DND-41 (cell line): ENCODE data around the gene RAB11FIP3.

Experiments used
- ATAC-seq: fragments of 200-7000 bp; cut with Tn5 transposase; 3 replicates; pipeline ENCODE4 v1.9.1; 2021; ENCODE audit warnings: low read depth; ENCODE audit not compliant: insufficient read depth
- DNase-seq: peaks from one replicate; pipeline ENCODE4 v3.0.0-alpha.2; 2020
- H2AFZ ChIP-seq: 2 replicates; pipeline ENCODE4 v1.6.0; 2012; ENCODE audit warnings: low read depth, low read length
- H3K27ac ChIP-seq: 2 replicates; pipeline ENCODE4 v1.5.1; 2012; ENCODE audit warnings: low read length, inconsistent platforms
- H3K27me3 ChIP-seq: fragments of 200-600 bp; sonication (generic); 2 replicates; pipeline ENCODE4 v1.6.0; 2012; ENCODE audit warnings: low read length, mild to moderate bottlenecking, inconsistent platforms; ENCODE audit not compliant: insufficient read depth, poor library complexity
- H3K36me3 ChIP-seq: 2 replicates; pipeline ENCODE4 v1.5.1; 2012; ENCODE audit warnings: low read length, inconsistent platforms; ENCODE audit not compliant: insufficient read depth
- H3K4me1 ChIP-seq: 2 replicates; pipeline ENCODE4 v1.5.1; 2012; ENCODE audit warnings: mild to moderate bottlenecking, low read length; ENCODE audit not compliant: insufficient read depth
- H3K4me2 ChIP-seq: 2 replicates; pipeline ENCODE4 v1.6.0; 2012; ENCODE audit warnings: mild to moderate bottlenecking, moderate library complexity, low read length, inconsistent platforms; ENCODE audit not compliant: insufficient read depth
- H3K4me3 ChIP-seq, 2 experiments: fragments of 200-600 bp in 1 of 2; shearing (Covaris generic) in 1 of 2; 2 replicates each; pipeline ENCODE4 v1.5.1; 2012 to 2016; ENCODE audit warnings: inconsistent platforms in 2 of 2, low read length in 2 of 2, mild to moderate bottlenecking in 2 of 2, low read depth in 1 of 2, moderate library complexity in 1 of 2
- H3K79me2 ChIP-seq: 2 replicates; pipeline ENCODE4 v1.6.0; 2012; ENCODE audit warnings: low read length, inconsistent platforms; ENCODE audit not compliant: insufficient read depth
- H3K9ac ChIP-seq: 2 replicates; pipeline ENCODE4 v1.6.0; 2012; ENCODE audit warnings: low read depth, mild to moderate bottlenecking, inconsistent platforms, low read length, moderate library complexity
- H3K9me3 ChIP-seq: 2 replicates; pipeline ENCODE4 v1.5.1; 2012; ENCODE audit warnings: low read length, moderate library complexity, mild to moderate bottlenecking, inconsistent platforms; ENCODE audit not compliant: insufficient read depth, severe bottlenecking
- H4K20me1 ChIP-seq: 2 replicates; pipeline ENCODE4 v1.6.0; 2012; ENCODE audit warnings: low read length; ENCODE audit not compliant: insufficient read depth
- CTCF ChIP-seq: IDR thresholded peaks from 2 replicates; pipeline ENCODE4 v1.5.1; 2012; ENCODE audit warnings: borderline replicate concordance, low read length, moderate library complexity, mild to moderate bottlenecking; ENCODE audit not compliant: poor library complexity, severe bottlenecking; ENCODE audit errors: extremely low read depth
- EZH2 ChIP-seq: IDR thresholded peaks from 3 replicates; pipeline ENCODE4 v1.6.1; 2012; ENCODE audit warnings: borderline replicate concordance, low read depth, mild to moderate bottlenecking, moderate library complexity, low read length, inconsistent platforms; ENCODE audit not compliant: severe bottlenecking

RAB11FIP3 gene

GRCh38 chr16:522320-523096, 97.1 kb downstream of the RAB11FIP3 start:
- Histone ChIP-seq H3K4me1 (peaks cover 17% of the 10 kb centered on the region), H2AFZ (no peak overlapping the region), H4K20me1 (peaks cover 28% of the 10 kb centered on the region), H3K4me3 (no peak overlapping the region), H3K9ac (no peak overlapping the region), H3K4me2 (no peak overlapping the region), H3K36me3 (peaks cover 34% of the 10 kb centered on the region), H3K27ac (no peak overlapping the region), H3K9me3 (no peaks in the 10 kb centered on the region), H3K79me2 (peaks cover 17% of the 10 kb centered on the region), H3K27me3 (no peaks in the 10 kb centered on the region)
- ATAC-seq: no peak
- no peak for TF ChIP-seq EZH2
- no peak for TF ChIP-seq CTCF
- no peak for DNase-seq

GRCh38 chr16:523097-523741, 97.8 kb downstream of the RAB11FIP3 start:
- Histone ChIP-seq H3K4me1 (peaks cover 17% of the 10 kb centered on the region), H3K79me2 (peaks cover 23% of the 10 kb centered on the region), H3K9ac (no peak overlapping the region), H3K27me3 (no peaks in the 10 kb centered on the region), H3K36me3 (peaks cover 34% of the 10 kb centered on the region), H3K4me2 (no peak overlapping the region), H4K20me1 (peaks cover 28% of the 10 kb centered on the region), H3K4me3 (no peak overlapping the region), H2AFZ (no peak overlapping the region), H3K27ac (no peak overlapping the region), H3K9me3 (no peaks in the 10 kb centered on the region)
- no peak for ATAC-seq
- DNase-seq: no peak
- TF ChIP-seq CTCF (no peak), EZH2 (no peak)

DNA sequence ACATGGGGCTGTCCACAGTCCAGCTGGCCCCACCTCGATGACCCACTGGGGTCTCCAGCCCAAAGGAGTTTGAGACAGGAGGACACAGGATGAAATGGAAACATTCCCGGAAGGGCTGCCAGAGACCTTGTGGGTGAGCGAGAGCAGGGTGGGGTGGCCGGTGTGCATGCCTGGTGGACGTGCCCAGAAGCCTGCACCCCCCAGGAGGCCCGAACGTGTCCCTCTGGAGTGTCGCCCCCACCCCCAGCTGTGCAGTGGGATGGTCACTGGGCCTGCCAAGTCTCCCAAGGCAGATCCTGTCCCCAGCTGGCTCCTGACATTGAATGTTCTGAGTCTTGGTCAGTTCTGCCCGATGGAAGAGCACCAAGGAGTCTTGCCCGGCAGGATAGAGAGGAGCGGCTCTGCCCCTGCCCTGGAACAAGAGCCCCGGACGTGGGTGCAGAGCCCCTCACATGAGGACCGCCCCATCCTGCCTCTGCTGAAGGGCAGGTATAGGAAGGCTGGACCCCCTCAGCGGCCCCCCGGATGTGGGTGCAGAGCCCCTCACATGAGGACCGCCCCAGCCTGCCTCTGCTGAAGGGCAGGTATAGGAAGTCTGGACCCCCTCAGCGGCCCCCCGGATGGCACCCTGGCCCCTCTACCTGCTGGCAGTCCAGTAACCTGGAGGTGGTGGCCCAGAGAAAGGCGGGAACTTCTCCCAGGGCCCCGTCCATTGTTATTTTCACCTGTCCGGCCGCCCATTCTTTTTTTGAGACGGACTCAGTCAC, 99.0 kb downstream of the RAB11FIP3 start:
- peaks cover 40% of the 10 kb centered on the region for H4K20me1 ChIP-seq
- H3K79me2 ChIP-seq: peaks cover 36% of the 10 kb centered on the region
- peaks cover 27% of the 10 kb centered on the region for H3K4me1 ChIP-seq
- no peaks in the 10 kb centered on the region for H3K27me3 ChIP-seq
- peaks cover 27% of the 10 kb centered on the region for H3K36me3 ChIP-seq
- H3K9ac ChIP-seq: no peak overlapping the region
- H3K4me3 ChIP-seq: no peak overlapping the region
- DNase-seq (no peak), ATAC-seq (no peak)
- TF ChIP-seq CTCF: no peak
- no peak for TF ChIP-seq EZH2
- no peak overlapping the region for H2AFZ ChIP-seq
- H3K4me2 ChIP-seq: 0 out of 2 replicates have a peak overlapping the region, but pooled peaks have one; percentile 80
- H3K9me3 ChIP-seq: no peaks in the 10 kb centered on the region
- H3K27ac ChIP-seq: no peak overlapping the region
